HG03575 (cell line): ENCODE results near the gene PSRC1.
"Not testable (repeated sequence)": the region's sequence is repeated elsewhere in the genome, so short reads cannot be mapped to it uniquely, and the experiment has no call there.

Experiments used
- ATAC-seq: cut with Tn5 transposase; IDR thresholded peaks from one replicate; pipeline ENCODE4 v1.9.1; 2021; ENCODE audit not compliant: unreplicated experiment, insufficient number of reproducible peaks, low FRiP score; ENCODE audit errors: extremely low read depth

The PSRC1 gene

GRCh38 chr1:109282952-109283747, at the start of gene PSRC1:
TSS of gene PSRC1 (minus strand) at chr1:109283145.
- ATAC-seq: peak; percentile 61

DNA sequence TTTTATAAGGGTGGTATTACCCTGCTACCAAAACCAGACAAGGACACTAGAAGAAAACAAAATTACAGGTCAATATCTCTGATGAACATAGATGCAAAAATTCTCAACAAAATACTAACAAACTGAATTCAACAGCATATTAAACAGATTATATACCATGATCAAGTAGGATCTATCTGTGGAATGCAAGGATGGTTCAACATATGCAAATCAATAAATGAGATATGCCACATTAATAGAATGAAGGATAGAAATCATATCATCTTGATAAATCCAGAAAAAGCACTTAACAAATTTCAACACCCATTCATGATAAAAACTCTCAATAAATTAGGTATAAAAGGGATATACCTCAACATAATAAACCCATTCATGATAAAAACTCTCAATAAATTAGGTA, 48.2 kb upstream of the PSRC1 start:
- ATAC-seq: no peak

- no peak for ATAC-seq
Measured at GRCh38 chr1:109327285-109327684, 44.3 kb upstream of the PSRC1 start.

- no peak for ATAC-seq
Measured at GRCh38 chr1:109322974-109323373, 40.0 kb upstream of the PSRC1 start.

DNA sequence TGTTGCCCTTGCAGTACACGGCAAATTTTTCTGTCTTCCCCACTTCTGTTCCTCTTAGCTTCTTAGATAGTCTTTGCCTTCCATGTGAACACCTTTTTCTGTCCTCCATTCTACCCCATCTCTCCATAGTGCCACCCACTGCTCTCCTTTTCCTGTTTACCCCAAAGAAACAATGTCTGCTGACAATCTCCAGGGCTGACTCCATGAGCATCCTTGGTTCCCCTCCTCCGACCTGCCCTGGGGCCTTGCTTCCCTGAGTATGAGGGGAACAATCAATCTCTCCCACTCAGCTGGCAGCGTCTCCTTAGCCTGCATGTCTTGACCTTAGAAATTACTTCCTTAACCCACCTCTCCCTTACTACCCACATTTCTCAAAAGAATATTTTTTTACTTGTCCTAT, 36.2 kb upstream of the PSRC1 start:
- ATAC-seq: no peak

DNA sequence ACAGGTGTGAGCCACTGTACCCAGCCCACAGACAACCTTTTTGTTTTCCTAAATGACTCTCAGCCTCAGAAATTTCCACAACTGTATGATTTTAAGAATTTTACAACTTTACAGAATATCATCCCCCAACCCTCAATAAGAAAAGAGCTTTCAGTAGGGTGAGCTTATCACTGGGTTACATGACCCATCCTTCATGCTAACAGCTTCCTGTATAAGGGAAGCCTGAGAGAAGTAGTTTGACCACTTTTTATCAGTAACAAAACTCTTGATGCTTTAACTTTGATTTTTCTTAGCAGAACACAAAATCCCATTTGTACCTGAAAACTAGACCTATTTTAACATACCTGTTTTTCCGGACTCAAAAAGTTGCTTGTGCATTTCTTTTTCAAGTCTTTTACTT, 33.6 kb upstream of the PSRC1 start:
- no peak for ATAC-seq

- ATAC-seq: no peak
Measured at GRCh38 chr1:109315288-109315687, 32.3 kb upstream of the PSRC1 start.

GRCh38 chr1:109314795-109315194, 31.9 kb upstream of the PSRC1 start:
- no peak for ATAC-seq

GRCh38 chr1:109312978-109313775, 30.2 kb upstream of the PSRC1 start:
- no peak for ATAC-seq

GRCh38 chr1:109312246-109312645, 29.3 kb upstream of the PSRC1 start:
- ATAC-seq: no peak

- no peak for ATAC-seq
Measured at GRCh38 chr1:109309347-109309746, 26.4 kb upstream of the PSRC1 start.

DNA sequence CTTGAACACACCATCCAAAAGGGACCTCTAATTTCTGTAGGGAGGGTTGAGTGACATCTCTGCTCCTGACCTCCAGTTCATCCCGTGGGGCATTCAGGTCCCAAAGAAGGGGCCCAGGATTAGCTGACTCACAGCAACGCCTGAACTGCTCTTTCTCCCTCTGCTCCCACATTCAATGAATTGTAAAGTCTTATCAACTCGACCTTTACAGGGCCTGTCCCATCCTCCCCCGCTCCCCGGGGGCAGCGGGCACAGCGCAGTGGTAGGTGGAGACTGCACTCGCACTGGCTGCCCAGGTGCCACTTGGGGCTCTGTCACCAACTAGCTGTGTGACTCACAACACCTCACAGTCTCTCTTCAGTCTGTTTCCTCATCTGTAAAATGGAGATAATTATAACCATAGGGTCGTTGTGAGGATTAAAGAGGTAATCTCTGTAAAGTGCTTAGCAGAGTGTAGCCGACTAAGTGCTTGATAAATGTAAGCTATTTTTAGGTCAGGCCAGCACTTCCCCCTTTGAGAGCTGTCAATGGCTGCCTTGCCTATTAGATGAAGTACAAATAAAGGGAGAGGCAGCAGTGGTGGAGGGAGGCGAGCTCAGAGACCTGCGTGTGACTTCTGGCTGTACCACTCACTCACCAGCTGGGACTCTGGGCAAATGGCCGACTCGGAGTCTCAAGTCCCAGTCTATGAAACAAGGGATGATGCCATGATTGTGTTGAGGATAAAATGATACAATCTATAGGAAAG, 24.5 kb upstream of the PSRC1 start:
- no peak for ATAC-seq

GRCh38 chr1:109306832-109307273, 23.9 kb upstream of the PSRC1 start, which contains the start of gene MYBPHL:
TSS of gene MYBPHL (minus strand) at chr1:109307011. CDS start at chr1:109306991, 20 bp downstream.
- ATAC-seq: no peak

GRCh38 chr1:109305991-109306390, 23.0 kb upstream of the PSRC1 start:
- not testable (repeated sequence) for ATAC-seq

DNA sequence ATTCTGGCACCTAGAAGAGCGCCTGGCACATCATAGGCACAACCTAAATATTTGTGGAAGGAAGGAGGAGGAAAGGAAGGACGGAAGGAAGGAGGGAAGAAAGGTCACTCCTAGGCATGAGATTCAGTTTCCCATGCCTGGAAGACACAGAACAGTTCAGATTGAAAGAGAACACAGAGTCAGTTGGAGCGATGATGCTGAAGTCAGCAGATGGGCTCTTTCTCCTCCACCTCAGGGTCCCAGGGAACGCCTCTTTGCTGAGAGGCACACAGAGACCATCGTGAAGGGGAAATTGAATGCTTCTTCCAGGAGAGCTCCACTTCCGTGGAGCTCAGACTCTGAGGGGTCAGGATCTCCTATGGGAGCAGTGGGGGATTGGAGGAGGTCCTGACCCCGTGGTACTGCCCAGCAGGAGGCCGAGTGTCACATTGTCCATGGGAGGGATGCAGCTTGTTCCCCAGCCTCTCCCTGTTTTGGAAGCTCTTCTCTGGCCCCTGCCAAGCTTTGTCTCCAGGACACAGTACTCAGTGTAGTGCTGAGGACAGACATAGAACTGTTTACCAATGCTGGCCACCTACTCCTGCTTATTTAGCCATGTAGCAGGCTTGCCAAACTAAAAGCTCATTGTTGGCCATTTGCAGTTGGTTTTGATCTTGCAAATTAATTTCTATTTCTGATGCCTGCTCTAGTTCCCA, 21.4 kb upstream of the PSRC1 start:
- ATAC-seq: no peak

- no peak for ATAC-seq
Measured at GRCh38 chr1:109301874-109302273, 18.9 kb upstream of the PSRC1 start.

DNA sequence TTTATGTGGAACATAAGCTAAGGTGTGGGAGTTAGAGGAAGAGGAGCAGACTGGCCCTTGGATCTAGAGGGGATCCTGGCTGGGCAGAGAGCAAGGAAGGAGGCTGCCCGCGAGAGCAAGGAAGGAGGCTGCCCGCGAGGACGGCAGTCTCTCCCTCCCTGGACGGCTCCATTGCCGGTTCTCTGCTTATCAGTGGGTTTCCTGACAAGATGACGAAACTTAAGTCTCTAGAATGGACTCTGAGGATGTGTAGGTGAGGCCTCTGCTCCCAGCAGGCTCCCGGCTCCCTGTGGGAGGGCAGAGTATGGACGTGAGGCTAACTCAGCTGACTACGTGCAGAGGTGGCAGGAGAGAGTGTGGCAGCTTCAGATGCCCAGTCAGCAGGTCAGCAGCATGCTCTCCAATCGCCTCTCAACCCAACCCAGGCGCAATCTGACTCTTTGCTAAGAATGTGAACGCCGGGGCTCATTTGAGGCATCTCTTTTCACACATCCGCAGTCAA, 17.8 kb upstream of the PSRC1 start:
- ATAC-seq: no peak

GRCh38 chr1:109299558-109300343, 16.8 kb upstream of the PSRC1 start:
- ATAC-seq: no peak
